HepG2 (cell line): ENCODE measurements around the gene KRT76. TPM values are rescaled to one million over a fixed set of nuclear protein-coding genes. Genes with fewer than 3 reads are reported as not detected.

Source experiments
- ATAC-seq: fragments of 200-7000 bp; cut with Tn5 transposase; 3 replicates; pipeline ENCODE4 v1.9.1; 2020; ENCODE audit warnings: mild to moderate bottlenecking, moderate library complexity
- BruUV-seq: library from RNA; stranded (reverse); fragments of 400-500 nt; replicated peaks from 2 replicates; lab custom pipeline; 2021; lab: Mats Ljungman, UMichigan
- CTCF ChIA-PET: fragments of 300-600 bp; formaldehyde crosslinking; extraction: SDS; loops from one replicate; lab custom pipeline; 2021; ENCODE audit warnings: low total read pairs, inconsistent platforms, low intra/inter-chr PET ratio; lab: Yijun Ruan, JAX
- POLR2A ChIA-PET: fragments of 350-600 bp; sonication (Branson Sonifier 250); formaldehyde crosslinking; loops from one replicate; lab custom pipeline; 2020; ENCODE audit warnings: antibody characterized with exemption, inconsistent platforms; lab: Yijun Ruan, JAX
- DNase-seq: peaks from one replicate; pipeline ENCODE4 v3.0.0-alpha.2; 2015; ENCODE audit warnings: low spot score
- FAIRE-seq: peaks from 3 replicates; lab custom pipeline; 2011; peaks lifted over from hg19 to GRCh38; lab: Jason Lieb, UNC
- H2AFZ ChIP-seq: one replicate; pipeline ENCODE4 v1.6.1; 2011; ENCODE audit warnings: low read length, inconsistent platforms
- H3K27ac ChIP-seq: fragments of 300-600 bp; 3 replicates; pipeline ENCODE4 v1.8.0; 2011; ENCODE audit warnings: mixed run types, mild to moderate bottlenecking, mixed read lengths, low read length, inconsistent platforms; ENCODE audit not compliant: insufficient read depth; ENCODE audit errors: extremely low read length
- H3K27me3 ChIP-seq, 2 experiments: fragments of 200-600 bp in 1 of 2; 2 replicates in 1 of 2; 3 replicates in 1 of 2; pipeline versions ENCODE4 v1.6.0 to v1.8.0; 2011; ENCODE audit warnings: low read length in 2 of 2, mild to moderate bottlenecking in 2 of 2, moderate library complexity in 2 of 2, inconsistent platforms in 1 of 2; ENCODE audit not compliant: insufficient read depth in 2 of 2, control insufficient read depth in 1 of 2
- H3K36me3 ChIP-seq, 2 experiments: fragments of 200-600 bp in 1 of 2; replicated peaks in 1 of 2; 2 replicates in 1 of 2; 3 replicates in 1 of 2; pipeline versions ENCODE4 v1.5.1 to v1.8.0; 2011; ENCODE audit warnings: low read length in 2 of 2, inconsistent platforms in 1 of 2; ENCODE audit not compliant: insufficient read depth in 2 of 2, control insufficient read depth in 1 of 2
- H3K4me1 ChIP-seq: 2 replicates; pipeline ENCODE4 v1.5.1; 2012; ENCODE audit warnings: low read length, inconsistent platforms; ENCODE audit not compliant: insufficient read depth
- H3K4me2 ChIP-seq: 2 replicates; pipeline ENCODE4 v1.6.0; 2011; ENCODE audit warnings: low read depth, low read length, inconsistent platforms
- H3K4me3 ChIP-seq, 3 experiments: fragments of 200-600 bp in 1 of 3; sonication (generic), shearing (Covaris generic) in 1 of 3; replicated peaks in 1 of 3; 2 replicates each; pipeline ENCODE4 v1.5.1; 2011 to 2016; ENCODE audit warnings: low read length in 3 of 3, inconsistent platforms in 2 of 3, low read depth in 2 of 3, mild to moderate bottlenecking in 2 of 3, control low read depth in 1 of 3, mixed read lengths in 1 of 3; ENCODE audit not compliant: insufficient read depth in 1 of 3
- H3K79me2 ChIP-seq: one replicate; pipeline ENCODE4 v1.6.1; 2011; ENCODE audit warnings: low read length, inconsistent platforms; ENCODE audit not compliant: insufficient read depth
- H3K9ac ChIP-seq: 2 replicates; pipeline ENCODE4 v1.6.0; 2011; ENCODE audit warnings: mild to moderate bottlenecking, low read depth, low read length, inconsistent platforms; ENCODE audit not compliant: insufficient read depth
- H3K9me3 ChIP-seq: 2 replicates; pipeline ENCODE4 v1.5.1; 2012; ENCODE audit warnings: mild to moderate bottlenecking, low read length
- H4K20me1 ChIP-seq: 2 replicates; pipeline ENCODE4 v1.6.0; 2011; ENCODE audit warnings: inconsistent platforms, mild to moderate bottlenecking, low read length, moderate library complexity; ENCODE audit not compliant: insufficient read depth
- CREM ChIP-seq, 2 experiments: sonication (generic) in 1 of 2; formaldehyde crosslinking in 1 of 2; IDR thresholded peaks; 2 replicates each; pipeline versions ENCODE4 v1.4.0 to v1.6.1; 2016 to 2020; ENCODE audit warnings: antibody characterized with exemption in 1 of 2, mild to moderate bottlenecking in 1 of 2, missing genetic modification reagents in 1 of 2
- ELF4 ChIP-seq: sonication (generic); formaldehyde crosslinking; IDR thresholded peaks from 2 replicates; pipeline ENCODE4 v1.5.0; 2020; ENCODE audit warnings: missing genetic modification reagents, mild to moderate bottlenecking, moderate library complexity, borderline replicate concordance
- ETS1 ChIP-seq: sonication (generic); formaldehyde crosslinking; IDR thresholded peaks from 2 replicates; pipeline ENCODE4 v1.4.0; 2020; ENCODE audit warnings: missing genetic modification reagents
- HNRNPK ChIP-seq: fragments of 200-400 bp; formaldehyde crosslinking; IDR thresholded peaks from 2 replicates; pipeline ENCODE4 v1.6.1; 2018; ENCODE audit warnings: low read length, low read depth, moderate library complexity, mild to moderate bottlenecking; ENCODE audit not compliant: poor library complexity, severe bottlenecking
- MBNL3 ChIP-seq: fragments of 250-450 bp; sonication (Bioruptor Pico); conservative IDR thresholded peaks from 2 replicates; pipeline ENCODE4 v1.8.0; 2022; ENCODE audit warnings: mild to moderate bottlenecking, inconsistent platforms
- MED13 ChIP-seq: sonication (generic); formaldehyde crosslinking; IDR thresholded peaks from 2 replicates; pipeline ENCODE4 v1.5.0; 2020; ENCODE audit warnings: missing genetic modification reagents
- PHB2 ChIP-seq: fragments of 450-650 bp; IDR thresholded peaks from 2 replicates; pipeline ENCODE4 v1.6.1; 2018; ENCODE audit not compliant: partially characterized antibody
- PHF21A ChIP-seq: sonication (generic); formaldehyde crosslinking; IDR thresholded peaks from 2 replicates; pipeline ENCODE4 v1.5.0; 2020; ENCODE audit warnings: mild to moderate bottlenecking, missing genetic modification reagents
- SALL1 ChIP-seq: sonication (generic); formaldehyde crosslinking; IDR thresholded peaks from 2 replicates; pipeline ENCODE4 v1.8.0; 2022; ENCODE audit warnings: mild to moderate bottlenecking, missing genetic modification reagents
- SOX5 ChIP-seq: IDR thresholded peaks from 2 replicates; pipeline ENCODE4 v1.6.1; 2016; ENCODE audit warnings: borderline replicate concordance
- ZMYM4 ChIP-seq: sonication (generic); formaldehyde crosslinking; IDR thresholded peaks from 2 replicates; pipeline ENCODE4 v1.8.1; 2023; ENCODE audit warnings: mild to moderate bottlenecking, missing genetic modification reagents
- ZNF441 ChIP-seq: sonication (generic); formaldehyde crosslinking; IDR thresholded peaks from 2 replicates; pipeline ENCODE4 v1.7.0; 2021; ENCODE audit warnings: missing genetic modification reagents, borderline replicate concordance
- ZNF746 ChIP-seq: sonication (generic); formaldehyde crosslinking; IDR thresholded peaks from 2 replicates; pipeline ENCODE4 v1.8.0; 2022; ENCODE audit warnings: mild to moderate bottlenecking, missing genetic modification reagents
- WGBS: methylation state at CpG from one replicate; pipeline ENCODE4 v1.1.6; 2017; ENCODE audit warnings: low lambda C conversion rate; 5-methylcytosine and 5-hydroxymethylcytosine counted together
- in situ Hi-C: cut with HindIII; loops from 2 replicates; pipeline ENCODE4 v1.10.0; 2017; ENCODE audit warnings: low pct_unique_long_range_greater_than_20kb; ENCODE audit not compliant: extremely low pct_ligation_motif_present
- intact Hi-C: fragments of 100-400 bp; cut with micrococcal nuclease; formaldehyde crosslinking; loops from one replicate; pipeline ENCODE4 v1.10.0; 2022; ENCODE audit not compliant: unreplicated experiment
- polyA plus RNA-seq, 8 experiments: library from polyadenylated mRNA; depleted of rRNA in 3 of 8; stranded (reverse) in 7 of 8; unstranded in 1 of 8; fragments of >200 nt; fragmentation: Illumina TruSeq in 4 of 8; extraction: Trizol in 4 of 8; gene quantifications; 2 replicates each; pipeline versions ENCODE4 v1.2.1 to v1.2.3, GENCODE V29; 2011 to 2016; ENCODE audit warnings: low read depth in 4 of 8, missing spikeins in 1 of 8, mixed read lengths in 1 of 8; ENCODE audit not compliant: insufficient read depth in 1 of 8
- total RNA-seq, 5 experiments: library from RNA; depleted of rRNA; stranded (reverse); fragments of >200 nt; fragmentation: Illumina TruSeq; extraction: Trizol; gene quantifications; 2 replicates each; pipeline ENCODE4 v1.2.3, GENCODE V29; 2016; ENCODE audit warnings: low read depth in 1 of 5
- TF ChIP-seq, protein P1 (sequence below): sonication (generic); formaldehyde crosslinking; conservative IDR thresholded peaks from 2 replicates; pipeline ENCODE4 v1.4.0; 2020; ENCODE audit warnings: missing genetic modification reagents

KRT76 gene
- total and polyA plus RNA-seq, 2 of the 13 experiments (the other 11 are each of a cell fraction or from before 2014, with no cell fraction given) = not detected

GRCh38 chr12:52809166-52809565, 32.0 kb upstream of the KRT76 start:
- in situ Hi-C loops (no loop called here), intact Hi-C loops (no loop called here)
- no peak for FAIRE-seq
- Histone ChIP-seq H3K27me3 (peaks cover 1 to 35% of the 10 kb centered on the region in 2 experiments; a peak in 4 of 5 replicates), H3K79me2 (no peaks in the 10 kb centered on the region), H2AFZ (no peak overlapping the region), H3K4me2 (no peak overlapping the region), H3K9ac (no peak overlapping the region), H3K27ac (no peak overlapping the region), H4K20me1 (no peaks in the 10 kb centered on the region), H3K36me3 (no peaks in the 10 kb centered on the region), H3K9me3 (no peaks in the 10 kb centered on the region), H3K4me1 (no peaks in the 10 kb centered on the region), H3K4me3 (no peak overlapping the region)
- no TSS peak for BruUV-seq
- ChIA-PET POLR2A (no interaction called here), CTCF (no interaction called here)
- 2% methylated on average over 7 of the region's 7 CpGs for WGBS
- no peak for TF ChIP-seq PHF21A (CRISPR knock-in tag)
- TF ChIP-seq, protein P1, sequence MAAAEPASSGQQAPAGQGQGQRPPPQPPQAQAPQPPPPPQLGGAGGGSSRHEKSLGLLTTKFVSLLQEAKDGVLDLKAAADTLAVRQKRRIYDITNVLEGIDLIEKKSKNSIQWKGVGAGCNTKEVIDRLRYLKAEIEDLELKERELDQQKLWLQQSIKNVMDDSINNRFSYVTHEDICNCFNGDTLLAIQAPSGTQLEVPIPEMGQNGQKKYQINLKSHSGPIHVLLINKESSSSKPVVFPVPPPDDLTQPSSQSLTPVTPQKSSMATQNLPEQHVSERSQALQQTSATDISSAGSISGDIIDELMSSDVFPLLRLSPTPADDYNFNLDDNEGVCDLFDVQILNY (CRISPR knock-in tag) = no peak
- no peak for TF ChIP-seq PHB2
- no peak for TF ChIP-seq ZMYM4 (CRISPR knock-in tag)
- TF ChIP-seq ELF4 (CRISPR knock-in tag) = no peak
- no peak for TF ChIP-seq CREM (IDR thresholded peaks at IDR 0.05)
- TF ChIP-seq CREM (CRISPR knock-in tag; IDR thresholded peaks at IDR 0.05) = no peak
- TF ChIP-seq MBNL3 = no peak
- TF ChIP-seq ZNF746 (CRISPR knock-in tag) = no peak
- TF ChIP-seq HNRNPK = no peak
- no peak for TF ChIP-seq ETS1
- no peak for TF ChIP-seq ZNF441 (CRISPR knock-in tag)
- no peak for TF ChIP-seq MED13 (CRISPR knock-in tag)
- no peak for TF ChIP-seq SALL1 (CRISPR knock-in tag)
- no peak for TF ChIP-seq SOX5 (CRISPR knock-in tag)
- no peak for ATAC-seq
- no peak for DNase-seq
